ENCODE results near the gene NEDD8.

Gene NEDD8

GRCh38 chr14:24196071-24197055, 35.8 kb downstream of the NEDD8 start:
- TF ChIP-seq, protein P1, sequence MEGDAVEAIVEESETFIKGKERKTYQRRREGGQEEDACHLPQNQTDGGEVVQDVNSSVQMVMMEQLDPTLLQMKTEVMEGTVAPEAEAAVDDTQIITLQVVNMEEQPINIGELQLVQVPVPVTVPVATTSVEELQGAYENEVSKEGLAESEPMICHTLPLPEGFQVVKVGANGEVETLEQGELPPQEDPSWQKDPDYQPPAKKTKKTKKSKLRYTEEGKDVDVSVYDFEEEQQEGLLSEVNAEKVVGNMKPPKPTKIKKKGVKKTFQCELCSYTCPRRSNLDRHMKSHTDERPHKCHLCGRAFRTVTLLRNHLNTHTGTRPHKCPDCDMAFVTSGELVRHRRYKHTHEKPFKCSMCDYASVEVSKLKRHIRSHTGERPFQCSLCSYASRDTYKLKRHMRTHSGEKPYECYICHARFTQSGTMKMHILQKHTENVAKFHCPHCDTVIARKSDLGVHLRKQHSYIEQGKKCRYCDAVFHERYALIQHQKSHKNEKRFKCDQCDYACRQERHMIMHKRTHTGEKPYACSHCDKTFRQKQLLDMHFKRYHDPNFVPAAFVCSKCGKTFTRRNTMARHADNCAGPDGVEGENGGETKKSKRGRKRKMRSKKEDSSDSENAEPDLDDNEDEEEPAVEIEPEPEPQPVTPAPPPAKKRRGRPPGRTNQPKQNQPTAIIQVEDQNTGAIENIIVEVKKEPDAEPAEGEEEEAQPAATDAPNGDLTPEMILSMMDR (IDR thresholded peaks at IDR 0.05; ENCODE audit: low read depth, low read length): no peak
- peak overlapping the region; percentile 89 for H3K4me3 ChIP-seq (ENCODE audit: low read depth, low read length)

GRCh38 chr14:24195186-24196070, 36.7 kb downstream of the NEDD8 start, which contains the start of gene TM9SF1:
TM9SF1 (minus strand) TSS chr14:24195441; CDS start chr14:24195019, 422 bp downstream.
- peak within 1 kb of the TSS; percentile 89 for H3K4me3 ChIP-seq (ENCODE audit: low read depth, low read length)
- TF ChIP-seq, protein P1 (IDR thresholded peaks at IDR 0.05; ENCODE audit: low read depth, low read length): no peak

GRCh38 chr14:24194873-24195185, 37.3 kb downstream of the NEDD8 start:
- TF ChIP-seq, protein P1 (IDR thresholded peaks at IDR 0.05; ENCODE audit: low read depth, low read length): no peak
- H3K4me3 ChIP-seq (ENCODE audit: low read depth, low read length): peak overlapping the region; percentile 89

DNA sequence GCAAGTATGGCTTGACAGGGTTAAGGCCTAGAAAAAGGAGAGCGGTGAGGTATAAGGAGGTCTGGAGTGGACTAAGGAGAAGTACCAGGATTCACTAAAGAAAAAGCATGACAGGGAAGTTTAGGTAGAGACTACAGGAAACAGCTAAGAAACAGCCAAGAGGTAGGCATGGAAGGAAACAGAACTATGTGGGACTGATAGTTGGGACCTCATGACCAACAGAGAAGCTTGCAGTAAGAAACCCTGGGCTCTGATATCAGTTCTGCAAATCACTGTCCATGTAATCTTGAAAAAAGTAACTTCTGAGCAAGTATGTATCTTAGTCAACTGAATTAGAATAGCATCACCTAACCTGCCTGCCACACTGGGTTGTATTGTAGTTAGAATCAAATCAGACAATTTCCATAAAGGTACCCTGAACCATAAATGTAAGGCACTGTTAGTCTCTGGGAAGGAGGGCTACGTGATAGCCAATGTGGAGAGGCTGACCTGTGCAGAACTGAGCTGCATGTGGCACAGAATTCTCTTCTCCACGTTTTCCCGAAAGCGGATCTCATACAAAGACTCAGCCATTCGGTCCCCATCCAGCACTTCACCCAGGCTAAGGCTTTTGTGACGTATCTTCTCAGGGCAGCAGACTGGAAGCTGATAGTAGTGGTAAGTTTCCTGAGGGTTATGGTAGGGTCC, 37.8 kb downstream of the NEDD8 start:
- TF ChIP-seq, protein P1 (IDR thresholded peaks at IDR 0.05; ENCODE audit: low read depth, low read length): no peak
- peak overlapping the region; percentile 89 for H3K4me3 ChIP-seq (ENCODE audit: low read depth, low read length)

DNA sequence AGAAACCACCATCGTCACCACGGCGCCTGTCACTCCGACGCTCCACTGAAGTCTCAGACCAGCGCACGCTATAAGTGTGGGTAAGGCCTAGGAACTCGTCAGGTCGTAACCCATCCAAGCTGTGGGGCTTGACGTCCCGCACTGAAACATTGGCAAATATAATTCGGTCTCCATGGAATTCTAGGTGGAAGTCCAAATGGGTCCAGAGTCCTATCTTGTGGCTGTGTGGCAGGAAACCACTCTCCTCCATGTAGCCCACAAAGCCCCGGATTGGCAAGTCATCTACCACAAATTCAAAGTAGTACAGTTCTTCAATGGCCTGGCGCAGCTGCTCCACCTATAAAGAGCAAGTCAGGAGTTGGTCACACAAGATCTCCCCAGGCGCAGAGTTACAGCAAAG, 39.2 kb downstream of the NEDD8 start:
- TF ChIP-seq, protein P1 (IDR thresholded peaks at IDR 0.05; ENCODE audit: low read depth, low read length): no peak
- H3K4me3 ChIP-seq (ENCODE audit: low read depth, low read length): no peak overlapping the region

GRCh38 chr14:24190416-24190815, 41.8 kb downstream of the NEDD8 start:
- H3K4me3 ChIP-seq (ENCODE audit: low read depth, low read length): no peak overlapping the region
- TF ChIP-seq, protein P1 (IDR thresholded peaks at IDR 0.05; ENCODE audit: low read depth, low read length): no peak

Data from WI38 (cell line).